Esophagus muscularis mucosa (tissue), 4 donors: ENCODE measurements around the gene ELAVL1. TPM values are rescaled to one million over a fixed set of nuclear protein-coding genes. Genes with fewer than 3 reads are reported as not detected.
"Not testable (repeated sequence)": the region's sequence is repeated elsewhere in the genome, so short reads cannot be mapped to it uniquely, and the experiment has no call there.

ENCODE experiments used
- DNase-seq: peaks from one replicate; pipeline ENCODE4 v3.0.0-alpha.2; 2017; ENCODE audit errors: extremely low spot score
- H3K27ac ChIP-seq, 4 donors: fragments of 200-600 bp; sonication (generic); replicated peaks in 1 of 4; 1 replicate in 3 of 4; 2 replicates in 1 of 4; pipeline ENCODE4 v1.5.1; 2016 to 2019; ENCODE audit warnings: mild to moderate bottlenecking in 1 of 4
- H3K27me3 ChIP-seq, 4 donors: fragments of 200-600 bp; sonication (generic); one replicate each; pipeline versions ENCODE4 v1.5.1 to v1.6.0; 2016 to 2019
- H3K36me3 ChIP-seq, 4 donors: fragments of 200-600 bp; sonication (generic); one replicate each; pipeline ENCODE4 v1.5.1; 2016 to 2019
- H3K4me1 ChIP-seq, 4 donors: fragments of 200-600 bp; sonication (generic); one replicate each; pipeline ENCODE4 v1.5.1; 2016 to 2019
- H3K4me3 ChIP-seq, 4 donors: fragments of 200-600 bp; sonication (generic); 1 replicate in 2 of 4; 2 replicates in 2 of 4; pipeline ENCODE4 v1.5.1; 2016 to 2019; ENCODE audit warnings: mild to moderate bottlenecking in 4 of 4, moderate library complexity in 1 of 4
- H3K9me3 ChIP-seq, 4 donors: fragments of 200-600 bp; sonication (generic); 1 replicate in 3 of 4; 2 replicates in 1 of 4; pipeline ENCODE4 v1.5.1; 2016 to 2019
- EP300 ChIP-seq: sonication (generic); formaldehyde crosslinking; IDR thresholded peaks from one replicate; pipeline ENCODE4 v1.6.1; 2017; ENCODE audit warnings: antibody characterized with exemption
- POLR2A ChIP-seq: fragments of 450-650 bp; IDR thresholded peaks from one replicate; pipeline ENCODE4 v1.6.1; 2017; ENCODE audit warnings: antibody characterized with exemption, moderate library complexity, mild to moderate bottlenecking, low read depth
- POLR2AphosphoS5 ChIP-seq, 2 donors: sonication (generic); formaldehyde crosslinking; IDR thresholded peaks; one replicate each; pipeline ENCODE4 v1.6.1; 2017; ENCODE audit warnings: antibody characterized with exemption in 2 of 2
- WGBS: methylation state at CpG from one replicate; pipeline ENCODE4 v1.1.5; 2018; 5-methylcytosine and 5-hydroxymethylcytosine counted together
- intact Hi-C: fragments of 100-400 bp; cut with DNase I; formaldehyde crosslinking; loops from one replicate; pipeline ENCODE4 v1.15.1; 2023
- total RNA-seq, 4 donors: library from RNA; depleted of rRNA; stranded (reverse); fragments of >200 nt; gene quantifications; one replicate each; pipeline versions ENCODE4 v1.1.0 to v1.2.1, GENCODE V29; 2016
- TF ChIP-seq, protein P1 (sequence below), 3 experiments: fragments of 200-600 bp in 2 of 3; fragments of 450-650 bp in 1 of 3; sonication (generic) in 2 of 3; IDR thresholded peaks; one replicate each; pipeline ENCODE4 v1.5.1; 2017 to 2019; ENCODE audit warnings: antibody characterized with exemption in 3 of 3, mild to moderate bottlenecking in 2 of 3, moderate library complexity in 1 of 3

ELAVL1 gene
- total RNA-seq, 4 donors from 2014 or later = 27.0 to 49.1 (median 38.3) TPM

DNA sequence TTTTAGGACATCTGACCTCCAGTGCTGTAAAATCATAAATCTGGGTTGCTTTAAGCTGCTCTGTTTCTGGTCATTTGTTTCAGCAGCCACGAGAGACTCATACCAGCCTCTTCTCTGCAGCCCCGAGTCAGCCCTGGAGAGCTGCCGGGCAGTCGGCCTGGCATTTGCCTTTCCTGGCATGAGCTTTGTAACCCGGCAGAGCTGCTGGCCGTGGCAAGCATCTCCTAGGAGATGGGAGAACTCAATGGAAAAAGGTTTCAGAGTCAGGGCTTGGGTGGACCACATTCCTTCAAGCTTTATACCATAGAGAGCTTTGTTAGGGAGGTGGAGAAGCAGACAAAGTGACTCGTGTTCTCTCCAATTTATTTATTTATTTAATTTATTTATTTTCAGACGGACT lies 25.5 kb upstream of the ELAVL1 start:
- TF ChIP-seq, protein P1, sequence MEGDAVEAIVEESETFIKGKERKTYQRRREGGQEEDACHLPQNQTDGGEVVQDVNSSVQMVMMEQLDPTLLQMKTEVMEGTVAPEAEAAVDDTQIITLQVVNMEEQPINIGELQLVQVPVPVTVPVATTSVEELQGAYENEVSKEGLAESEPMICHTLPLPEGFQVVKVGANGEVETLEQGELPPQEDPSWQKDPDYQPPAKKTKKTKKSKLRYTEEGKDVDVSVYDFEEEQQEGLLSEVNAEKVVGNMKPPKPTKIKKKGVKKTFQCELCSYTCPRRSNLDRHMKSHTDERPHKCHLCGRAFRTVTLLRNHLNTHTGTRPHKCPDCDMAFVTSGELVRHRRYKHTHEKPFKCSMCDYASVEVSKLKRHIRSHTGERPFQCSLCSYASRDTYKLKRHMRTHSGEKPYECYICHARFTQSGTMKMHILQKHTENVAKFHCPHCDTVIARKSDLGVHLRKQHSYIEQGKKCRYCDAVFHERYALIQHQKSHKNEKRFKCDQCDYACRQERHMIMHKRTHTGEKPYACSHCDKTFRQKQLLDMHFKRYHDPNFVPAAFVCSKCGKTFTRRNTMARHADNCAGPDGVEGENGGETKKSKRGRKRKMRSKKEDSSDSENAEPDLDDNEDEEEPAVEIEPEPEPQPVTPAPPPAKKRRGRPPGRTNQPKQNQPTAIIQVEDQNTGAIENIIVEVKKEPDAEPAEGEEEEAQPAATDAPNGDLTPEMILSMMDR (IDR thresholded peaks at IDR 0.05) = no peak
- TF ChIP-seq POLR2A (no peak), POLR2AphosphoS5 (IDR thresholded peaks at IDR 0.05) (no peak), EP300 (no peak)
- Histone ChIP-seq H3K4me1 (no peaks in the 10 kb centered on the region), H3K9me3 (no peaks in the 10 kb centered on the region), H3K36me3 (no peaks in the 10 kb centered on the region), H3K27ac (no peak overlapping the region), H3K27me3 (peaks cover 0 to 15% (median 0%) of the 10 kb centered on the region in 4 donors), H3K4me3 (no peak overlapping the region)
- 79% methylated on average over 8 of the region's 8 CpGs for WGBS
- intact Hi-C loops = no loop called here
- no peak for DNase-seq

DNA sequence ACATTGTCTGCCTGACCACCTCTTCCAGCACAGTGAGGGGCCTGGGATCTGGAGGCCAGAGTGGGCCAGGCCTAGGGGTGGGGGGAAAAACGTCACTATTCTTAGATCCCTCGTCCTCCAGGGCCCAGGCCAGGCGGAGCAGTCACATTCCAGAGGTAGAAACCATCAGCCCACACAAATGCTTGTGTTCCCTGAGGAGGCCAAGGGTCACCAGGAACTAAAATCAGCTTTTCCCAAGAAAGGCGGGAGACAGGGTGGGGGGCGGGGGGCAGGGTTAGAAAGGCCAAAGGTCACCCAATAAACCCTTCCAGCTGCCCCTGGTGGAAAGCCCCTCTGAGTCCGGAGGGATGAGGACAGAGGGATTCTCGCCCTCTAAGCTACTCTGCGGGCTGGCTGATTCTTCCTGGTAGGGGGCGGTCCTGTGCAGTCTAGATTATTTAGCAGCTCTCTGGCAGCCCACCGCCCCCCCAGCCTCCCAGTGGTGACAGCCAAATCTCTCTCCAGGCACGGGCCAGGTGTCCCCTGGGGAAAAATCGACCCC lies 23.6 kb upstream of the ELAVL1 start:
- H3K9me3 ChIP-seq = no peaks in the 10 kb centered on the region
- DNase-seq = no peak
- no peak overlapping the region for H3K27ac ChIP-seq
- intact Hi-C loops = no loop called here
- no peak for TF ChIP-seq POLR2AphosphoS5 (IDR thresholded peaks at IDR 0.05)
- TF ChIP-seq POLR2A = no peak
- TF ChIP-seq, protein P1 (IDR thresholded peaks at IDR 0.05) = no peak
- no peak for TF ChIP-seq EP300
- H3K4me3 ChIP-seq = no peak overlapping the region
- H3K36me3 ChIP-seq = no peaks in the 10 kb centered on the region
- peaks cover 0 to 15% (median 0%) of the 10 kb centered on the region in 4 donors for H3K27me3 ChIP-seq
- 78% methylated on average over 6 of the region's 12 CpGs for WGBS
- no peaks in the 10 kb centered on the region for H3K4me1 ChIP-seq

DNA sequence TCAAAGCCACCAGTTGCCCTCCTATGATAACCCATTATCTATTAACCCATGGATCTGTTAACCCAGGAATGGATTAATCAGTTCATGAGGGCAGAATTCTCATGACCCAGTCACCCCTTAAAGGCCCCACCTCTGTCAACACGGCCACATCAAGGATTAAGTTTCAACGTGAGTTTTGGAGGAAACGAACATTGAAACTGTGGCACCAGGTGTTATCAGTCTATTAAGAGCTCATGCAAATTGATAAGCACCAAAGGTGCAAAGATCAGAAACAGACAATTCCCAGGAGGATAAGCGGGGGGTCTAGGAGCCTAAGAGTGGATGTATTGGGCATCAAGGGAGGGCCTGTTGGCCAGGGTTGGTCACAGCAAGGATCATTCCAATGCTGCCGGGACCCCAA lies 19.9 kb upstream of the ELAVL1 start:
- Histone ChIP-seq H3K27ac (no peak overlapping the region), H3K27me3 (peaks cover 0 to 9% (median 0%) of the 10 kb centered on the region in 4 donors), H3K4me3 (no peak overlapping the region), H3K36me3 (no peaks in the 10 kb centered on the region), H3K9me3 (no peaks in the 10 kb centered on the region), H3K4me1 (no peaks in the 10 kb centered on the region)
- intact Hi-C loops = no loop called here
- 89% methylated on average over 5 of the region's 5 CpGs for WGBS
- DNase-seq = no peak
- no peak for TF ChIP-seq EP300
- TF ChIP-seq, protein P1 (IDR thresholded peaks at IDR 0.05) = no peak
- TF ChIP-seq POLR2AphosphoS5 (IDR thresholded peaks at IDR 0.05) = no peak
- no peak for TF ChIP-seq POLR2A

DNA sequence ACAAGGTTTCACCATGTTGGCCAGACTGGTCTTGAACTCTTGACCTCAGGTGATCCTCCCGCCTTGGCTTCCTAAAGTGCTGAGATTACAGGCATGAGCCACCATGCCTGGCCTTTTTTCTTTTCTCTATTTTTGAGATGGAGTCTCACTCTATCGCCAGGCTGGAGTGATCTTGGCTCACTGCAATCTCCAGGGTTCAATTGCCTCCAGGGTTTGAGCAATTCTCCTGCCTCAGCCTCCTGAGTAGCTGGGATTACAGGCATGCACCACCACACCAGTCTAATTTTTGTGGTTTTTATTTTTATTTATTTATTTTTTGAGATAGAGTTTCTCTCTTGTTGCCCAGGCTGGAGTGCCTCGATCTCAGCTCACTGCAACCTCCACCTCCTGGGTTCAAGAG lies 18.8 kb upstream of the ELAVL1 start:
- H3K4me1 ChIP-seq, H3K27ac ChIP-seq, DNase-seq, H3K36me3 ChIP-seq, H3K4me3 ChIP-seq, H3K9me3 ChIP-seq, H3K27me3 ChIP-seq, intact Hi-C loops: not testable (repeated sequence)
- 95% methylated on average over 3 of the region's 3 CpGs for WGBS

DNA sequence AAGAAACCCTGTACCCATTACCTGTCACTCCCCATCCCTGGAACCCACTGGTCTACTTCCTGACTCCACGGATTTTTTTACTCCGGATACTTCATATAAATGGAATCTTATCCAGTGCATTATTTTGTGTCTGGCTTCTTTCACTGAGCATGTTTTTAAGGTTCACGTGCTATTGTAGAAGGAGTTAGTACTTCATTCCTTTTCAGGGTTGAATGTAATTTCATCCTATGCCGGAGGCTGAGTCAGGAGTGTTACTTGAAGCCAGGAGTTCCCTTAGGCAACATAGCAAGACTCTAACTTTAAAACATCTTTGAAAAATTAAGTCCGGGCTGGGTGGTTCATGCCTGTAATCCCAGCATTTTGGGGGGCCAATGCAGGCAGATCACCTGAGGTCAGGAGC lies 17.9 kb upstream of the ELAVL1 start:
- Histone ChIP-seq H3K27me3 (no peaks in the 10 kb centered on the region), H3K9me3 (no peaks in the 10 kb centered on the region), H3K4me1 (no peaks in the 10 kb centered on the region), H3K4me3 (no peak overlapping the region), H3K36me3 (no peaks in the 10 kb centered on the region), H3K27ac (no peak overlapping the region)
- TF ChIP-seq, protein P1 (IDR thresholded peaks at IDR 0.05) = no peak
- TF ChIP-seq EP300 (no peak), POLR2A (no peak), POLR2AphosphoS5 (IDR thresholded peaks at IDR 0.05) (no peak)
- no peak for DNase-seq
- 72% methylated on average over 5 of the region's 5 CpGs for WGBS
- intact Hi-C loops = no loop called here
